IMR-90 (cell line): ENCODE measurements around the gene TGFA. TPM values are rescaled to one million over a fixed set of nuclear protein-coding genes. Genes with fewer than 3 reads are reported as not detected.

ENCODE experiments used
- ATAC-seq: fragments of 200-7000 bp; cut with Tn5 transposase; 2 replicates; pipeline ENCODE4 v1.9.1; 2020; ENCODE audit warnings: low read depth, mild to moderate bottlenecking, moderate library complexity
- BruUV-seq: library from RNA; stranded (reverse); fragments of 400-500 nt; replicated peaks from 2 replicates; lab custom pipeline; 2021; lab: Mats Ljungman, UMichigan
- CTCF ChIA-PET: fragments of 300-600 bp; formaldehyde crosslinking; extraction: SDS; loops from one replicate; lab custom pipeline; 2021; ENCODE audit warnings: antibody characterized with exemption; lab: Yijun Ruan, JAX
- POLR2A ChIA-PET: fragments of 300-600 bp; sonication (Branson Sonifier 250); formaldehyde crosslinking; loops from one replicate; lab custom pipeline; 2022; ENCODE audit warnings: antibody characterized with exemption; ENCODE audit not compliant: unreplicated experiment; lab: Charles Lee
- DNase-seq: peaks from one replicate; pipeline ENCODE4 v3.0.0; 2013
- H2AFZ ChIP-seq: replicated peaks from 2 replicates; pipeline ENCODE3; 2013; ENCODE audit warnings: low read length, mild to moderate bottlenecking; ENCODE audit not compliant: poor library complexity
- H2AK5ac ChIP-seq: 2 replicates; pipeline ENCODE4 v1.6.1; 2013; ENCODE audit warnings: low read depth, low read length, inconsistent platforms
- H2AK9ac ChIP-seq: replicated peaks from 2 replicates; pipeline ENCODE3; 2013; ENCODE audit warnings: mild to moderate bottlenecking, low read depth, low read length, moderate library complexity; ENCODE audit not compliant: poor library complexity
- H2BK120ac ChIP-seq: 2 replicates; pipeline ENCODE4 v1.6.1; 2013; ENCODE audit warnings: low read depth, low read length, inconsistent platforms
- H2BK15ac ChIP-seq: 3 replicates; pipeline ENCODE4 v1.6.1; 2013; ENCODE audit warnings: low read depth, low read length, inconsistent platforms
- H2BK20ac ChIP-seq: 2 replicates; pipeline ENCODE4 v1.6.1; 2013; ENCODE audit warnings: low read depth, mild to moderate bottlenecking, inconsistent platforms, low read length, moderate library complexity
- H2BK5ac ChIP-seq: 2 replicates; pipeline ENCODE4 v1.6.1; 2013; ENCODE audit warnings: mild to moderate bottlenecking, low read depth, low read length, inconsistent platforms; ENCODE audit not compliant: poor library complexity, severe bottlenecking
- H3K14ac ChIP-seq: replicated peaks from 2 replicates; pipeline ENCODE4 v1.6.1; 2013; ENCODE audit warnings: low read depth, low read length, inconsistent platforms
- H3K18ac ChIP-seq: 2 replicates; pipeline ENCODE4 v1.6.1; 2013; ENCODE audit warnings: low read depth, low read length, control low read depth
- H3K23ac ChIP-seq: 2 replicates; pipeline ENCODE4 v1.6.1; 2013; ENCODE audit warnings: low read depth, low read length, inconsistent platforms
- H3K27ac ChIP-seq: 2 replicates; pipeline ENCODE4 v1.5.1; 2013; ENCODE audit warnings: mild to moderate bottlenecking, control low read depth, low read length; ENCODE audit not compliant: insufficient read depth
- H3K27me3 ChIP-seq: 2 replicates; pipeline ENCODE4 v1.6.1; 2013; ENCODE audit warnings: low read length; ENCODE audit not compliant: control insufficient read depth, insufficient read depth
- H3K36me3 ChIP-seq: 2 replicates; pipeline ENCODE4 v1.6.1; 2013; ENCODE audit warnings: low read length, mixed read lengths; ENCODE audit not compliant: control insufficient read depth, insufficient read depth
- H3K4ac ChIP-seq: 2 replicates; pipeline ENCODE4 v1.6.1; 2013; ENCODE audit warnings: low read depth, low read length, inconsistent platforms
- H3K4me1 ChIP-seq: 2 replicates; pipeline ENCODE4 v1.6.1; 2013; ENCODE audit warnings: low read length, mixed read lengths; ENCODE audit not compliant: control insufficient read depth, insufficient read depth
- H3K4me2 ChIP-seq: 2 replicates; pipeline ENCODE4 v1.6.1; 2013; ENCODE audit warnings: low read depth, mild to moderate bottlenecking, control low read depth, low read length, moderate library complexity
- H3K4me3 ChIP-seq: 2 replicates; pipeline ENCODE4 v1.5.1; 2013; ENCODE audit warnings: low read depth, mild to moderate bottlenecking, control low read depth, low read length, moderate library complexity; ENCODE audit not compliant: insufficient read depth
- H3K56ac ChIP-seq: 2 replicates; pipeline ENCODE4 v1.6.1; 2013; ENCODE audit warnings: low read length, inconsistent platforms; ENCODE audit not compliant: insufficient read depth; ENCODE audit errors: extremely low read depth
- H3K79me1 ChIP-seq, 2 experiments: 2 replicates each; pipeline ENCODE4 v1.6.1; 2013; ENCODE audit warnings: low read length in 2 of 2, inconsistent platforms in 1 of 2, low read depth in 1 of 2
- H3K9ac ChIP-seq: 2 replicates; pipeline ENCODE4 v1.6.1; 2013; ENCODE audit warnings: low read depth, low read length, control low read depth
- H3K9me1 ChIP-seq: 2 replicates; pipeline ENCODE4 v1.6.1; 2013; ENCODE audit warnings: low read length, inconsistent platforms; ENCODE audit not compliant: insufficient read depth
- H3K9me3 ChIP-seq: 2 replicates; pipeline ENCODE4 v1.6.1; 2013; ENCODE audit warnings: low read length; ENCODE audit not compliant: control insufficient read depth, insufficient read depth
- H4K20me1 ChIP-seq: 2 replicates; pipeline ENCODE4 v1.6.1; 2013; ENCODE audit warnings: low read length, inconsistent platforms; ENCODE audit not compliant: insufficient read depth
- H4K5ac ChIP-seq: 2 replicates; pipeline ENCODE4 v1.6.1; 2013; ENCODE audit warnings: mild to moderate bottlenecking, low read depth, low read length, control low read depth
- H4K8ac ChIP-seq, 2 experiments: 2 replicates each; pipeline ENCODE4 v1.6.1; 2013; ENCODE audit warnings: low read depth in 2 of 2, low read length in 2 of 2, control low read depth in 1 of 2, inconsistent platforms in 1 of 2
- H4K91ac ChIP-seq: 2 replicates; pipeline ENCODE4 v1.6.1; 2013; ENCODE audit warnings: low read depth, low read length, inconsistent platforms; ENCODE audit not compliant: insufficient read depth
- BHLHE40 ChIP-seq: fragments of 150-350 bp; IDR thresholded peaks from 2 replicates; pipeline ENCODE4 v1.6.1; 2016; ENCODE audit warnings: mild to moderate bottlenecking, low read depth, low read length
- CEBPB ChIP-seq: IDR thresholded peaks from 2 replicates; pipeline ENCODE4 v1.6.1; 2012; ENCODE audit warnings: low read depth, low read length, improper control_type of control experiment
- CHD1 ChIP-seq: IDR thresholded peaks from 2 replicates; pipeline ENCODE4 v1.6.1; 2012; ENCODE audit warnings: low read depth, low read length, improper control_type of control experiment
- FOS ChIP-seq: fragments of 150-350 bp; IDR thresholded peaks from 2 replicates; pipeline ENCODE4 v1.6.1; 2016; ENCODE audit warnings: low read depth, low read length
- MAFK ChIP-seq: IDR thresholded peaks from 2 replicates; pipeline ENCODE4 v1.6.1; 2012; ENCODE audit warnings: low read depth, low read length, improper control_type of control experiment
- MAZ ChIP-seq: IDR thresholded peaks from 2 replicates; pipeline ENCODE4 v1.6.1; 2012; ENCODE audit warnings: low read depth, mild to moderate bottlenecking, low read length, improper control_type of control experiment, moderate library complexity, borderline replicate concordance
- MXI1 ChIP-seq: IDR thresholded peaks from 2 replicates; pipeline ENCODE4 v1.6.1; 2012; ENCODE audit warnings: low read depth, mild to moderate bottlenecking, low read length, moderate library complexity, borderline replicate concordance
- NFE2L2 ChIP-seq: fragments of 150-350 bp; IDR thresholded peaks from 2 replicates; pipeline ENCODE4 v1.6.1; 2016; ENCODE audit warnings: low read depth, mild to moderate bottlenecking, low read length
- POLR2A ChIP-seq: IDR thresholded peaks from 2 replicates; pipeline ENCODE4 v1.6.1; 2012; ENCODE audit warnings: mild to moderate bottlenecking, low read depth, low read length
- RAD21 ChIP-seq: IDR thresholded peaks from 2 replicates; pipeline ENCODE4 v1.6.1; 2012; ENCODE audit warnings: low read length, improper control_type of control experiment
- RCOR1 ChIP-seq: IDR thresholded peaks from 2 replicates; pipeline ENCODE4 v1.6.1; 2012; ENCODE audit warnings: mild to moderate bottlenecking, low read length, improper control_type of control experiment; ENCODE audit not compliant: insufficient replicate concordance
- RFX5 ChIP-seq: IDR thresholded peaks from 2 replicates; pipeline ENCODE4 v1.8.0; 2012; ENCODE audit warnings: low read depth, mild to moderate bottlenecking, low read length, moderate library complexity
- SMC3 ChIP-seq: fragments of 150-350 bp; IDR thresholded peaks from 2 replicates; pipeline ENCODE4 v1.6.1; 2016; ENCODE audit warnings: low read depth, mild to moderate bottlenecking, antibody characterized with exemption, low read length, moderate library complexity
- WGBS, 2 experiments: methylation state at CpG; one replicate each; pipeline versions ENCODE4 v1.1.5 to v1.1.7; 2013; ENCODE audit warnings: missing lambda C conversion rate in 2 of 2; ENCODE audit not compliant: insufficient read length in 1 of 2; ENCODE audit errors: extremely low coverage in 2 of 2; 5-methylcytosine and 5-hydroxymethylcytosine counted together
- dilution Hi-C: fragments of 300-500 bp; cut with HindIII; formaldehyde crosslinking; loops from one replicate; pipeline ENCODE4 v1.14.3; 2018; ENCODE audit warnings: low sequenced_read_pairs; ENCODE audit not compliant: unreplicated experiment
- in situ Hi-C: fragments of 300-500 bp; cut with MboI; formaldehyde crosslinking; loops from 3 replicates; pipeline ENCODE4 v1.14.3; 2019; ENCODE audit warnings: low sequenced_read_pairs, inconsistent platforms, mixed read lengths
- intact Hi-C: fragments of 100-400 bp; cut with micrococcal nuclease; formaldehyde crosslinking; loops from 2 replicates; pipeline ENCODE4 v1.10.0; 2022
- polyA plus RNA-seq, 3 experiments: library from polyadenylated mRNA; depleted of rRNA; stranded (reverse); fragments of >200 nt; gene quantifications; 2 replicates each; pipeline ENCODE4 v1.2.3, GENCODE V29; 2012; ENCODE audit warnings: low replicate concordance in 1 of 3
- total RNA-seq: library from RNA; depleted of rRNA; stranded (reverse); fragments of >200 nt; gene quantifications from 2 replicates; pipeline ENCODE4 v1.2.3, GENCODE V29; 2012
- TF ChIP-seq, protein P1 (sequence below): conservative IDR thresholded peaks from 2 replicates; pipeline ENCODE4 v1.5.1; 2012; ENCODE audit warnings: mild to moderate bottlenecking, low read depth, low read length, improper control_type of control experiment
- TF ChIP-seq, protein P2 (sequence below): fragments of 150-350 bp; IDR thresholded peaks from 2 replicates; pipeline ENCODE4 v1.6.1; 2017; ENCODE audit warnings: mild to moderate bottlenecking, antibody characterized with exemption, low read length, low read depth
- TF ChIP-seq, protein P3 (sequence below): fragments of 150-350 bp; IDR thresholded peaks from 2 replicates; pipeline ENCODE4 v1.6.1; 2016; ENCODE audit warnings: low read depth, mild to moderate bottlenecking, low read length, moderate library complexity, borderline replicate concordance

TGFA gene
- total and polyA plus RNA-seq, 2 of the 4 experiments (the other 2 are of a cell fraction) = not detected

DNA sequence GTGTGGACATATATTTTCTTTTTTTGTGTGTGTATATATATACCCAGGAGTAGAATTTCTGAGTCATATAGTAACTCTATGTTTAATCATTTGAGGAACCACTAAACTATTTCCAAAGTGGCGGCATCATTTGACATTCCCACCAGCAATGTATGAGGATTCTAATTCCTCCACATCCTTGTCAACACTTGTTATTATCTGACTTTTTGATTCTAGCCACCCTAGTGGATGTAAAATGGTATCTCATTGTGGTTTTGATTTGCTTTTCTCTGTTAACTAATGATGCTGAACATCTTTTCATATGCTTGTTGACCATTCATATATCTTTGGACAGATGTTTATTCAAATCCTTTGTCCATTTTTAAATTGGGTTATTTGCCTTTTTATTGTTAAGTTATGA, 120.3 kb downstream of the TGFA start:
- dilution Hi-C loops = no loop called here
- Histone ChIP-seq H2BK5ac (no peak overlapping the region), H4K20me1 (no peaks in the 10 kb centered on the region), H2AFZ (no peak overlapping the region), H3K27ac (no peak overlapping the region), H4K91ac (no peak overlapping the region), H3K27me3 (no peaks in the 10 kb centered on the region), H3K9me3 (no peaks in the 10 kb centered on the region), H3K4me3 (no peak overlapping the region), H3K18ac (no peak overlapping the region), H3K4me2 (no peak overlapping the region), H3K79me1 (no peaks in the 10 kb centered on the region), H3K23ac (no peak overlapping the region), H3K9me1 (no peaks in the 10 kb centered on the region), H2BK15ac (no peak overlapping the region), H3K9ac (no peak overlapping the region), H3K14ac (no peak overlapping the region), H4K5ac (no peak overlapping the region), H3K56ac (no peak overlapping the region), H3K36me3 (no peaks in the 10 kb centered on the region), H3K4me1 (no peaks in the 10 kb centered on the region), H4K8ac (no peak overlapping the region), H2AK5ac (no peak overlapping the region), H2BK120ac (no peak overlapping the region), H3K4ac (no peak overlapping the region), H2BK20ac (no peak overlapping the region), H2AK9ac (no peak overlapping the region)
- POLR2A ChIA-PET = no interaction called here
- TF ChIP-seq SMC3 = no peak
- TF ChIP-seq POLR2A = no peak
- TF ChIP-seq NFE2L2 = no peak
- TF ChIP-seq, protein P1, sequence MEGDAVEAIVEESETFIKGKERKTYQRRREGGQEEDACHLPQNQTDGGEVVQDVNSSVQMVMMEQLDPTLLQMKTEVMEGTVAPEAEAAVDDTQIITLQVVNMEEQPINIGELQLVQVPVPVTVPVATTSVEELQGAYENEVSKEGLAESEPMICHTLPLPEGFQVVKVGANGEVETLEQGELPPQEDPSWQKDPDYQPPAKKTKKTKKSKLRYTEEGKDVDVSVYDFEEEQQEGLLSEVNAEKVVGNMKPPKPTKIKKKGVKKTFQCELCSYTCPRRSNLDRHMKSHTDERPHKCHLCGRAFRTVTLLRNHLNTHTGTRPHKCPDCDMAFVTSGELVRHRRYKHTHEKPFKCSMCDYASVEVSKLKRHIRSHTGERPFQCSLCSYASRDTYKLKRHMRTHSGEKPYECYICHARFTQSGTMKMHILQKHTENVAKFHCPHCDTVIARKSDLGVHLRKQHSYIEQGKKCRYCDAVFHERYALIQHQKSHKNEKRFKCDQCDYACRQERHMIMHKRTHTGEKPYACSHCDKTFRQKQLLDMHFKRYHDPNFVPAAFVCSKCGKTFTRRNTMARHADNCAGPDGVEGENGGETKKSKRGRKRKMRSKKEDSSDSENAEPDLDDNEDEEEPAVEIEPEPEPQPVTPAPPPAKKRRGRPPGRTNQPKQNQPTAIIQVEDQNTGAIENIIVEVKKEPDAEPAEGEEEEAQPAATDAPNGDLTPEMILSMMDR = no peak
- TF ChIP-seq CEBPB = no peak
- TF ChIP-seq FOS = no peak
- no peak for TF ChIP-seq CHD1
- TF ChIP-seq MAFK = no peak
- TF ChIP-seq MXI1 = no peak
- no peak for TF ChIP-seq RFX5
- TF ChIP-seq, protein P2, sequence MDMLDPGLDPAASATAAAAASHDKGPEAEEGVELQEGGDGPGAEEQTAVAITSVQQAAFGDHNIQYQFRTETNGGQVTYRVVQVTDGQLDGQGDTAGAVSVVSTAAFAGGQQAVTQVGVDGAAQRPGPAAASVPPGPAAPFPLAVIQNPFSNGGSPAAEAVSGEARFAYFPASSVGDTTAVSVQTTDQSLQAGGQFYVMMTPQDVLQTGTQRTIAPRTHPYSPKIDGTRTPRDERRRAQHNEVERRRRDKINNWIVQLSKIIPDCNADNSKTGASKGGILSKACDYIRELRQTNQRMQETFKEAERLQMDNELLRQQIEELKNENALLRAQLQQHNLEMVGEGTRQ = no peak
- no peak for TF ChIP-seq BHLHE40
- TF ChIP-seq MAZ = no peak
- TF ChIP-seq, protein P3, sequence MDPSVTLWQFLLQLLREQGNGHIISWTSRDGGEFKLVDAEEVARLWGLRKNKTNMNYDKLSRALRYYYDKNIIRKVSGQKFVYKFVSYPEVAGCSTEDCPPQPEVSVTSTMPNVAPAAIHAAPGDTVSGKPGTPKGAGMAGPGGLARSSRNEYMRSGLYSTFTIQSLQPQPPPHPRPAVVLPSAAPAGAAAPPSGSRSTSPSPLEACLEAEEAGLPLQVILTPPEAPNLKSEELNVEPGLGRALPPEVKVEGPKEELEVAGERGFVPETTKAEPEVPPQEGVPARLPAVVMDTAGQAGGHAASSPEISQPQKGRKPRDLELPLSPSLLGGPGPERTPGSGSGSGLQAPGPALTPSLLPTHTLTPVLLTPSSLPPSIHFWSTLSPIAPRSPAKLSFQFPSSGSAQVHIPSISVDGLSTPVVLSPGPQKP = no peak
- no peak for TF ChIP-seq RCOR1
- TF ChIP-seq RAD21 = no peak
- WGBS, 2 experiments = no CpG with 5 or more reads among the region's 1 CpG
- no TSS peak for BruUV-seq
- CTCF ChIA-PET = no interaction called here
- no peak for ATAC-seq
- in situ Hi-C loops = no loop called here
- intact Hi-C loops = no loop called here
- DNase-seq = no peak
